ENCODE measurements around the gene OR8D2.

DNA sequence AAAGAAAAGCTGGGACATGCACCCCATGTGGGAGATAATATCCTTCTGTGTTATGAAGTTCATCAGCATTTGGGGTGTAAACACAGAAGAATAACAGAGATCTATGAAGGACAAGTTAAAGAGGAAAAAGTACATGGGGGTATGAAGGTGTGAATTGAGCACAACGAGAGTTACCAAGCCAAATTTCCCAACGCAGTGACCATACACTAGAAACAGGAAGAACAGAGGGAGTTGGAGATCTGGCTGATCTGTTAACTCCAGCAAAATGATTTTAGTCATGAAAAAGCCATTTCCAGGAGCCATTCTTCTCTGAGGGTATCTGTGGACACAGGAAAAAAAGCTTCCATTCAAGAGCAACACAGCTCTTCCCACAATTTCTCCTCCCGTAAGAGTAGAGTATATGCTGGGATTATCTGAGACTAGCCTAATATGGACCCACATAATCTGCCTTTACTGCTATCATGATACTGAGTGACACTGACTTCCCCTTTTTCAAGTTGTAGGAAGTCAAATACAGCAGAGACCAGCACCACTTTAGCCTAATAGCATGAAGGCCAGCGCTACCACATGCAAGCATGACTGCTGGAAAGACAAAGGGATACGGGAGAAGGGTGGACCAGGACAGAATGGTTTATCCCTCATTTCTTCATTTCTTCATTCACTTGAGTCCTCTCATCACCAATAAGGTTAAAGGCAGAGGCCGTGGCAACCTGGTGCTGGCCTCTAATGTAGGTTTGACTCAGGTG lies 19.6 kb upstream of the OR8D2 start:
- TF ChIP-seq CTCF (IDR thresholded peaks at IDR 0.05): no peak
- TF ChIP-seq EZH2 (IDR thresholded peaks at IDR 0.05; ENCODE audit: borderline replicate concordance, insufficient read depth, low read depth, low read length, poor library complexity, severe bottlenecking): no peak
